ENCODE measurements around the gene RHEBL1. TPM values are rescaled to one million over a fixed set of nuclear protein-coding genes. Genes with fewer than 3 reads are reported as not detected.

Gene RHEBL1
- total RNA-seq, 4 donors from 2014 or later, result not detected

- Histone ChIP-seq H3K27ac (no peak overlapping the region), H3K9me3 (no peaks in the 10 kb centered on the region), H3K4me1 (peaks cover 12 to 26% (median 21%) of the 10 kb centered on the region in 4 donors), H3K4me3 (no peak overlapping the region), H3K36me3 (no peaks in the 10 kb centered on the region), H3K27me3 (peaks cover 28% of the 10 kb centered on the region)
- 71 to 77% methylated on average over 2 to 3 of the region's 3 CpGs for WGBS, 2 donors (ENCODE audit: low coverage in 1 of 2)
- intact Hi-C loops (cut with DNase I; ENCODE audit: low total_unique reads) (loop anchor here (5.0 to 10.0 kb wide), 2 partner anchors 36 to 149 kb away; no protein-coding TSS in a partner anchor), in situ Hi-C loops (cut with MboI; ENCODE audit: low pct_ligation_motif_present in 1 of 4, low pct_unique_long_range_greater_than_20kb in 1 of 4, low sequenced_read_pairs in 3 of 4) (loop anchor here in 3 of 4 donors (10.0 to 25.0 kb wide), 2 partner anchors 149 to 151 kb away; no protein-coding TSS in a partner anchor)
- DNase-seq, result no peak
- no peak for TF ChIP-seq POLR2A (IDR thresholded peaks at IDR 0.05)
- TF ChIP-seq EP300 (IDR thresholded peaks at IDR 0.05; ENCODE audit: low read depth), result no peak
- TF ChIP-seq POLR2AphosphoS5 (IDR thresholded peaks at IDR 0.05), result no peak
- TF ChIP-seq, protein P1, sequence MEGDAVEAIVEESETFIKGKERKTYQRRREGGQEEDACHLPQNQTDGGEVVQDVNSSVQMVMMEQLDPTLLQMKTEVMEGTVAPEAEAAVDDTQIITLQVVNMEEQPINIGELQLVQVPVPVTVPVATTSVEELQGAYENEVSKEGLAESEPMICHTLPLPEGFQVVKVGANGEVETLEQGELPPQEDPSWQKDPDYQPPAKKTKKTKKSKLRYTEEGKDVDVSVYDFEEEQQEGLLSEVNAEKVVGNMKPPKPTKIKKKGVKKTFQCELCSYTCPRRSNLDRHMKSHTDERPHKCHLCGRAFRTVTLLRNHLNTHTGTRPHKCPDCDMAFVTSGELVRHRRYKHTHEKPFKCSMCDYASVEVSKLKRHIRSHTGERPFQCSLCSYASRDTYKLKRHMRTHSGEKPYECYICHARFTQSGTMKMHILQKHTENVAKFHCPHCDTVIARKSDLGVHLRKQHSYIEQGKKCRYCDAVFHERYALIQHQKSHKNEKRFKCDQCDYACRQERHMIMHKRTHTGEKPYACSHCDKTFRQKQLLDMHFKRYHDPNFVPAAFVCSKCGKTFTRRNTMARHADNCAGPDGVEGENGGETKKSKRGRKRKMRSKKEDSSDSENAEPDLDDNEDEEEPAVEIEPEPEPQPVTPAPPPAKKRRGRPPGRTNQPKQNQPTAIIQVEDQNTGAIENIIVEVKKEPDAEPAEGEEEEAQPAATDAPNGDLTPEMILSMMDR (IDR thresholded peaks at IDR 0.05), result no peak
Measured at GRCh38 chr12:49086116-49086515, 16.3 kb upstream of the RHEBL1 start.

- 100% methylated on average over 3 of the region's 3 CpGs for WGBS, 2 donors (ENCODE audit: low coverage in 1 of 2)
- Histone ChIP-seq H3K9me3 (no peaks in the 10 kb centered on the region), H3K4me1 (peaks cover under 1 to 12% (median 8%) of the 10 kb centered on the region in 4 donors), H3K27ac (no peak overlapping the region), H3K36me3 (no peaks in the 10 kb centered on the region), H3K4me3 (no peak overlapping the region), H3K27me3 (peaks cover 11% of the 10 kb centered on the region)
- intact Hi-C loops (cut with DNase I; ENCODE audit: low total_unique reads) (loop anchor here (10.0 kb wide), 1 partner anchor 150 kb away; no protein-coding TSS in a partner anchor), in situ Hi-C loops (cut with MboI; ENCODE audit: low pct_ligation_motif_present in 1 of 4, low pct_unique_long_range_greater_than_20kb in 1 of 4, low sequenced_read_pairs in 3 of 4) (loop anchor here in 3 of 4 donors (10.0 to 25.0 kb wide), 2 partner anchors 150 to 153 kb away; no protein-coding TSS in a partner anchor)
- no peak for TF ChIP-seq POLR2AphosphoS5 (IDR thresholded peaks at IDR 0.05)
- TF ChIP-seq POLR2A (IDR thresholded peaks at IDR 0.05), result no peak
- TF ChIP-seq, protein P1 (IDR thresholded peaks at IDR 0.05), result no peak
- no peak for TF ChIP-seq EP300 (IDR thresholded peaks at IDR 0.05; ENCODE audit: low read depth)
- no peak for DNase-seq
Measured at GRCh38 chr12:49084438-49084837, 14.7 kb upstream of the RHEBL1 start.

DNA sequence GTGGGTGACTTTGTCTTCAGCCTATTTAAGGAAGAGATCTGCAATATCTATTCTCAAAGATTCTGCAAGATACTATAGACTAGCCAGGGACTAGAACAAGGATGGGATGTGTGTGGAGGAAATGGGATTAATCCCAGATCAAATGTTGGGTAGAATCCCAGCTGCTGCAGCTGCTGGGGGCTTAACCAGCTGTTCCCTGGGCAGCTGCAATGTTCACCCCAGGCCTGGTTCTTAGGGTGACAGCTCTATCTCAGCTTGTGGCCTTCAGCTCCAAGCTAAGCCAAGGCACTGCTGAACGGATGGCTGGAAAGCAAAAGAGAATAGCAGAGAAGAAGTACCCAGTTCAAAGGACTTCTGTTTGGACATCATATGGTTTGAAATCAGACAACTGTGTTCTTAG lies 10.0 kb upstream of the RHEBL1 start:
- in situ Hi-C loops (cut with MboI; ENCODE audit: low pct_ligation_motif_present in 1 of 4, low pct_unique_long_range_greater_than_20kb in 1 of 4, low sequenced_read_pairs in 3 of 4), result loop anchor here in 3 of 4 donors (10.0 to 25.0 kb wide), 2 partner anchors 155 to 158 kb away; no protein-coding TSS in a partner anchor
- Histone ChIP-seq H3K36me3 (no peaks in the 10 kb centered on the region), H3K27ac (no peak overlapping the region), H3K27me3 (no peaks in the 10 kb centered on the region), H3K4me3 (no peak overlapping the region), H3K4me1 (no peaks in the 10 kb centered on the region), H3K9me3 (no peaks in the 10 kb centered on the region)
- intact Hi-C loops (cut with DNase I; ENCODE audit: low total_unique reads), result loop anchor here (10.0 kb wide), 1 partner anchor 155 kb away; no protein-coding TSS in a partner anchor
- 79% methylated on average over 1 of the region's 1 CpG; no CpG with 5 or more reads in 1 of the 2 donors for WGBS, 2 donors (ENCODE audit: low coverage in 1 of 2)
- TF ChIP-seq POLR2AphosphoS5 (IDR thresholded peaks at IDR 0.05) (no peak), POLR2A (IDR thresholded peaks at IDR 0.05) (no peak), EP300 (IDR thresholded peaks at IDR 0.05; ENCODE audit: low read depth) (no peak)
- TF ChIP-seq, protein P1 (IDR thresholded peaks at IDR 0.05), result no peak
- no peak for DNase-seq

GRCh38 chr12:49070971-49071370 lies 1.2 kb upstream of the RHEBL1 start:
- peaks cover 4 to 13% (median 12%) of the 10 kb centered on the region in 4 donors for H3K4me1 ChIP-seq
- no peaks in the 10 kb centered on the region for H3K9me3 ChIP-seq
- no peaks in the 10 kb centered on the region for H3K36me3 ChIP-seq
- intact Hi-C loops (cut with DNase I; ENCODE audit: low total_unique reads), result no loop called here
- H3K27me3 ChIP-seq, result no peaks in the 10 kb centered on the region
- WGBS, 2 donors (ENCODE audit: low coverage in 1 of 2), result 89 to 96% methylated on average over 11 of the region's 11 CpGs
- no peak for DNase-seq
- no peak overlapping the region for H3K4me3 ChIP-seq
- no peak overlapping the region for H3K27ac ChIP-seq
- TF ChIP-seq POLR2A (IDR thresholded peaks at IDR 0.05) (no peak), POLR2AphosphoS5 (IDR thresholded peaks at IDR 0.05) (no peak), EP300 (IDR thresholded peaks at IDR 0.05; ENCODE audit: low read depth) (no peak)
- TF ChIP-seq, protein P1 (IDR thresholded peaks at IDR 0.05), result no peak
- in situ Hi-C loops (cut with MboI; ENCODE audit: low pct_ligation_motif_present in 1 of 4, low pct_unique_long_range_greater_than_20kb in 1 of 4, low sequenced_read_pairs in 3 of 4), result no loop called here

Measured in transverse colon (tissue), 4 donors.